K562 (cell line): ENCODE data around the gene CARMIL1. TPM values are rescaled to one million over a fixed set of nuclear protein-coding genes. Genes with fewer than 3 reads are reported as not detected.
A peak's percentile ranks its signal among the peaks of the same experiment; 100 is the strongest.

Experiments
- BRCA1 ChIP-seq, 2 experiments: fragments of 450-650 bp in 1 of 2; sonication (generic) in 1 of 2; formaldehyde crosslinking in 1 of 2; IDR thresholded peaks; 2 replicates each; pipeline versions ENCODE4 v1.5.0 to v1.6.1; 2017 to 2020; ENCODE audit warnings: mild to moderate bottlenecking in 1 of 2, missing genetic modification reagents in 1 of 2
- CBFB ChIP-seq: sonication (generic); formaldehyde crosslinking; IDR thresholded peaks from 2 replicates; pipeline ENCODE4 v1.4.0; 2020; ENCODE audit warnings: mild to moderate bottlenecking, missing genetic modification reagents
- CREM ChIP-seq: IDR thresholded peaks from 2 replicates; pipeline ENCODE4 v1.6.1; 2014; ENCODE audit warnings: antibody characterized with exemption, low read depth
- MAFG ChIP-seq: fragments of 450-650 bp; conservative IDR thresholded peaks from 2 replicates; pipeline ENCODE4 v1.6.1; 2016; ENCODE audit warnings: missing genetic modification characterization, missing compliant biosample characterization
- MEF2D ChIP-seq: conservative IDR thresholded peaks from 2 replicates; pipeline ENCODE4 v1.6.1; 2016; ENCODE audit warnings: low read depth, missing genetic modification characterization, missing compliant biosample characterization
- RCOR1 ChIP-seq, 2 experiments: IDR thresholded peaks; 2 replicates each; pipeline ENCODE4 v1.6.1; 2012; ENCODE audit warnings: low read depth in 2 of 2, low read length in 2 of 2, borderline replicate concordance in 1 of 2, improper control_type of control experiment in 1 of 2
- SMAD4 ChIP-seq: fragments of 250-450 bp; sonication (Bioruptor Pico); conservative IDR thresholded peaks from 2 replicates; pipeline ENCODE4 v1.8.0; 2021; ENCODE audit warnings: inconsistent platforms, mild to moderate bottlenecking, moderate library complexity
- SMARCB1 ChIP-seq: IDR thresholded peaks from 2 replicates; pipeline ENCODE4 v1.6.1; 2011; ENCODE audit warnings: improper control_type of control experiment, low read depth; ENCODE audit not compliant: insufficient read length
- SMC3 ChIP-seq: conservative IDR thresholded peaks from 2 replicates; pipeline ENCODE4 v1.6.1; 2011; ENCODE audit warnings: low read depth, low read length, improper control_type of control experiment; ENCODE audit not compliant: insufficient read depth
- SREBF1 ChIP-seq: fragments of 150-350 bp; IDR thresholded peaks from 2 replicates; pipeline ENCODE4 v1.6.1; 2014; ENCODE audit warnings: antibody characterized with exemption, low read depth, low read length, borderline replicate concordance
- SUPT5H ChIP-seq: fragments of 450-650 bp; IDR thresholded peaks from 2 replicates; pipeline ENCODE4 v1.6.1; 2016
- ZBTB1 ChIP-seq: sonication (generic); formaldehyde crosslinking; IDR thresholded peaks from 2 replicates; pipeline ENCODE4 v1.8.1; 2023; ENCODE audit warnings: missing genetic modification reagents, low read depth, mild to moderate bottlenecking, borderline replicate concordance
- ZNF282 ChIP-seq: sonication (generic); formaldehyde crosslinking; IDR thresholded peaks from 2 replicates; pipeline ENCODE4 v1.8.1; 2023; ENCODE audit warnings: missing genetic modification reagents
- ZNF316 ChIP-seq: fragments of 450-650 bp; IDR thresholded peaks from 2 replicates; pipeline ENCODE4 v1.6.1; 2016
- ZNF584 ChIP-seq: fragments of 200-800 bp; sonication (Bioruptor generic); IDR thresholded peaks from 2 replicates; pipeline ENCODE4 v1.6.1; 2016; ENCODE audit warnings: low read depth, mild to moderate bottlenecking, missing genetic modification characterization, missing compliant biosample characterization
- polyA plus RNA-seq, 8 experiments: library from polyadenylated mRNA; depleted of rRNA in 4 of 8; stranded (reverse) in 5 of 8; unstranded in 3 of 8; fragments of >200 nt; fragmentation: Nextera tagmentation in 2 of 8; fragmentation: Illumina TruSeq in 1 of 8; extraction: Ambion mirVana in 2 of 8; extraction: Trizol in 1 of 8; gene quantifications; 2 replicates each; pipeline versions ENCODE4 v1.2.1 to v1.2.3, GENCODE V29; 2011 to 2014; ENCODE audit warnings: inconsistent platforms in 1 of 8, missing spikeins in 1 of 8
- total RNA-seq, 7 experiments: library from RNA; depleted of rRNA in 6 of 7; stranded (reverse); fragments of >200 nt in 6 of 7; fragmentation: Illumina TruSeq in 2 of 7; extraction: Trizol in 2 of 7; gene quantifications; 2 replicates each; pipeline versions ENCODE4 v1.2.1 to v1.2.3, GENCODE V29; 2011 to 2021; ENCODE audit warnings: low replicate concordance in 1 of 7
- TF ChIP-seq, protein P1 (sequence below), 3 experiments: IDR thresholded peaks in 2 of 3; conservative IDR thresholded peaks in 1 of 3; 2 replicates each; pipeline ENCODE4 v1.5.1; 2011 to 2012; ENCODE audit warnings: low read length in 3 of 3, mild to moderate bottlenecking in 3 of 3, control low read depth in 2 of 3, improper control_type of control experiment in 1 of 3, inconsistent platforms in 1 of 3, low read depth in 1 of 3, mixed read lengths in 1 of 3, moderate library complexity in 1 of 3; ENCODE audit not compliant: insufficient read depth in 2 of 3
- TF ChIP-seq, protein P2 (sequence below): IDR thresholded peaks from 2 replicates; pipeline ENCODE4 v1.6.1; 2011; ENCODE audit not compliant: insufficient read length; ENCODE audit errors: extremely low read depth
- TF ChIP-seq, protein P3 (sequence below): fragments of 450-650 bp; IDR thresholded peaks from 2 replicates; pipeline ENCODE4 v1.6.1; 2016
- TF ChIP-seq, protein P4 (sequence below): fragments of 450-650 bp; formaldehyde crosslinking; conservative IDR thresholded peaks from 2 replicates; pipeline ENCODE4 v1.4.0; 2022; ENCODE audit warnings: mild to moderate bottlenecking, missing genetic modification characterization
- TF ChIP-seq, protein P5 (sequence below), 2 experiments: fragments of 150-350 bp in 1 of 2; IDR thresholded peaks; 2 replicates each; pipeline ENCODE4 v1.6.1; 2012 to 2016; ENCODE audit warnings: low read depth in 2 of 2, low read length in 2 of 2, mild to moderate bottlenecking in 1 of 2, moderate library complexity in 1 of 2

CARMIL1 gene
- total and polyA plus RNA-seq, 9 of the 15 experiments (the other 6 are each of a cell fraction or from before 2014, with no cell fraction given) = 0.04 to 0.32 (median 0.10) TPM; not detected in 1

DNA sequence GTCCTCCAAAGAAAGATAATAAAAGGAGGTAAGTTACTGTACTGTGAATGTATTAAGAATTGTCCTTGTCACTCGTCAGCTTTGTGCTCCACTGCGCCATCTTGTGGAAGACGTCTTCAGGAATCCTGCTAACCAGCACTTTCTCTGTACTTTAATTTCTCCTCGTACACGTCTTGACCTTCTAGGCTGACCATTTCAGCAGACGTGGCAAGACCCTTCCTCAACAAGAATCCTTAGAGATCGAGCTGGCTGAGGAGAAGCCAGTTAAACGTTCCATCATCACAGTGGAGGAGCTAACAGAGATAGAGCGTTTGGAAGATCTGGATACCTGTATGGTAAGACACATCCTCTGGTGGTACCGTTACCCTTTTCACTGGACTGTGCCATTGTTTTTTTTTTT, 277.3 kb downstream of the CARMIL1 start (continued):
- TF ChIP-seq SMAD4 (CRISPR knock-in tag) = no peak
- no peak for TF ChIP-seq MEF2D
- peak; percentile 88 for TF ChIP-seq SMC3
- TF ChIP-seq, protein P1, sequence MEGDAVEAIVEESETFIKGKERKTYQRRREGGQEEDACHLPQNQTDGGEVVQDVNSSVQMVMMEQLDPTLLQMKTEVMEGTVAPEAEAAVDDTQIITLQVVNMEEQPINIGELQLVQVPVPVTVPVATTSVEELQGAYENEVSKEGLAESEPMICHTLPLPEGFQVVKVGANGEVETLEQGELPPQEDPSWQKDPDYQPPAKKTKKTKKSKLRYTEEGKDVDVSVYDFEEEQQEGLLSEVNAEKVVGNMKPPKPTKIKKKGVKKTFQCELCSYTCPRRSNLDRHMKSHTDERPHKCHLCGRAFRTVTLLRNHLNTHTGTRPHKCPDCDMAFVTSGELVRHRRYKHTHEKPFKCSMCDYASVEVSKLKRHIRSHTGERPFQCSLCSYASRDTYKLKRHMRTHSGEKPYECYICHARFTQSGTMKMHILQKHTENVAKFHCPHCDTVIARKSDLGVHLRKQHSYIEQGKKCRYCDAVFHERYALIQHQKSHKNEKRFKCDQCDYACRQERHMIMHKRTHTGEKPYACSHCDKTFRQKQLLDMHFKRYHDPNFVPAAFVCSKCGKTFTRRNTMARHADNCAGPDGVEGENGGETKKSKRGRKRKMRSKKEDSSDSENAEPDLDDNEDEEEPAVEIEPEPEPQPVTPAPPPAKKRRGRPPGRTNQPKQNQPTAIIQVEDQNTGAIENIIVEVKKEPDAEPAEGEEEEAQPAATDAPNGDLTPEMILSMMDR (IDR thresholded peaks at IDR 0.05 in 2 of 3, conservative IDR thresholded peaks at IDR 0.05 in 1 of 3; ENCODE audit: insufficient read depth in 2 of 3, low read depth in 1 of 3, low read length in 3 of 3) = peak; percentile 73 to 91 (median 86)
- TF ChIP-seq CREM = peak; percentile 64
- no peak for TF ChIP-seq SUPT5H
- TF ChIP-seq, protein P2, sequence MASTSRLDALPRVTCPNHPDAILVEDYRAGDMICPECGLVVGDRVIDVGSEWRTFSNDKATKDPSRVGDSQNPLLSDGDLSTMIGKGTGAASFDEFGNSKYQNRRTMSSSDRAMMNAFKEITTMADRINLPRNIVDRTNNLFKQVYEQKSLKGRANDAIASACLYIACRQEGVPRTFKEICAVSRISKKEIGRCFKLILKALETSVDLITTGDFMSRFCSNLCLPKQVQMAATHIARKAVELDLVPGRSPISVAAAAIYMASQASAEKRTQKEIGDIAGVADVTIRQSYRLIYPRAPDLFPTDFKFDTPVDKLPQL = no peak
- TF ChIP-seq ZNF584 (CRISPR knock-in tag) = no peak
- no peak for TF ChIP-seq ZBTB1 (CRISPR knock-in tag)
- TF ChIP-seq BRCA1 (IDR thresholded peaks at IDR 0.05) = no peak
- no peak for TF ChIP-seq BRCA1 (CRISPR knock-in tag; IDR thresholded peaks at IDR 0.05)
- TF ChIP-seq SMARCB1 = no peak
- TF ChIP-seq ZNF316 = 0 out of 2 replicates have a peak, but pooled peaks have one; percentile 33
- no peak for TF ChIP-seq SREBF1
- TF ChIP-seq, protein P3, sequence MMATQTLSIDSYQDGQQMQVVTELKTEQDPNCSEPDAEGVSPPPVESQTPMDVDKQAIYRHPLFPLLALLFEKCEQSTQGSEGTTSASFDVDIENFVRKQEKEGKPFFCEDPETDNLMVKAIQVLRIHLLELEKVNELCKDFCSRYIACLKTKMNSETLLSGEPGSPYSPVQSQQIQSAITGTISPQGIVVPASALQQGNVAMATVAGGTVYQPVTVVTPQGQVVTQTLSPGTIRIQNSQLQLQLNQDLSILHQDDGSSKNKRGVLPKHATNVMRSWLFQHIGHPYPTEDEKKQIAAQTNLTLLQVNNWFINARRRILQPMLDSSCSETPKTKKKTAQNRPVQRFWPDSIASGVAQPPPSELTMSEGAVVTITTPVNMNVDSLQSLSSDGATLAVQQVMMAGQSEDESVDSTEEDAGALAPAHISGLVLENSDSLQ = 0 out of 2 replicates have a peak, but pooled peaks have one; percentile 22
- no peak for TF ChIP-seq CBFB (CRISPR knock-in tag)
- TF ChIP-seq RCOR1 (IDR thresholded peaks at IDR 0.05; ENCODE audit: borderline replicate concordance in 1 of 2, low read depth in 2 of 2, low read length in 2 of 2) = no peak
- TF ChIP-seq ZNF282 (CRISPR knock-in tag) = no peak
- TF ChIP-seq, protein P4, sequence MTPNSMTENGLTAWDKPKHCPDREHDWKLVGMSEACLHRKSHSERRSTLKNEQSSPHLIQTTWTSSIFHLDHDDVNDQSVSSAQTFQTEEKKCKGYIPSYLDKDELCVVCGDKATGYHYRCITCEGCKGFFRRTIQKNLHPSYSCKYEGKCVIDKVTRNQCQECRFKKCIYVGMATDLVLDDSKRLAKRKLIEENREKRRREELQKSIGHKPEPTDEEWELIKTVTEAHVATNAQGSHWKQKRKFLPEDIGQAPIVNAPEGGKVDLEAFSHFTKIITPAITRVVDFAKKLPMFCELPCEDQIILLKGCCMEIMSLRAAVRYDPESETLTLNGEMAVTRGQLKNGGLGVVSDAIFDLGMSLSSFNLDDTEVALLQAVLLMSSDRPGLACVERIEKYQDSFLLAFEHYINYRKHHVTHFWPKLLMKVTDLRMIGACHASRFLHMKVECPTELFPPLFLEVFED (CRISPR knock-in tag) = no peak
- TF ChIP-seq MAFG (tag) = peak; percentile 46
- TF ChIP-seq, protein P5, sequence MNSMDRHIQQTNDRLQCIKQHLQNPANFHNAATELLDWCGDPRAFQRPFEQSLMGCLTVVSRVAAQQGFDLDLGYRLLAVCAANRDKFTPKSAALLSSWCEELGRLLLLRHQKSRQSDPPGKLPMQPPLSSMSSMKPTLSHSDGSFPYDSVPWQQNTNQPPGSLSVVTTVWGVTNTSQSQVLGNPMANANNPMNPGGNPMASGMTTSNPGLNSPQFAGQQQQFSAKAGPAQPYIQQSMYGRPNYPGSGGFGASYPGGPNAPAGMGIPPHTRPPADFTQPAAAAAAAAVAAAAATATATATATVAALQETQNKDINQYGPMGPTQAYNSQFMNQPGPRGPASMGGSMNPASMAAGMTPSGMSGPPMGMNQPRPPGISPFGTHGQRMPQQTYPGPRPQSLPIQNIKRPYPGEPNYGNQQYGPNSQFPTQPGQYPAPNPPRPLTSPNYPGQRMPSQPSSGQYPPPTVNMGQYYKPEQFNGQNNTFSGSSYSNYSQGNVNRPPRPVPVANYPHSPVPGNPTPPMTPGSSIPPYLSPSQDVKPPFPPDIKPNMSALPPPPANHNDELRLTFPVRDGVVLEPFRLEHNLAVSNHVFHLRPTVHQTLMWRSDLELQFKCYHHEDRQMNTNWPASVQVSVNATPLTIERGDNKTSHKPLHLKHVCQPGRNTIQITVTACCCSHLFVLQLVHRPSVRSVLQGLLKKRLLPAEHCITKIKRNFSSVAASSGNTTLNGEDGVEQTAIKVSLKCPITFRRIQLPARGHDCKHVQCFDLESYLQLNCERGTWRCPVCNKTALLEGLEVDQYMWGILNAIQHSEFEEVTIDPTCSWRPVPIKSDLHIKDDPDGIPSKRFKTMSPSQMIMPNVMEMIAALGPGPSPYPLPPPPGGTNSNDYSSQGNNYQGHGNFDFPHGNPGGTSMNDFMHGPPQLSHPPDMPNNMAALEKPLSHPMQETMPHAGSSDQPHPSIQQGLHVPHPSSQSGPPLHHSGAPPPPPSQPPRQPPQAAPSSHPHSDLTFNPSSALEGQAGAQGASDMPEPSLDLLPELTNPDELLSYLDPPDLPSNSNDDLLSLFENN (IDR thresholded peaks at IDR 0.05; ENCODE audit: low read depth in 2 of 2, low read length in 2 of 2) = no peak
